GM10248 (cell line): ENCODE data around the gene ANKRD24.
"Not testable (repeated sequence)": the region's sequence is repeated elsewhere in the genome, so short reads cannot be mapped to it uniquely, and the experiment has no call there.

Experiments used
- CTCF ChIA-PET: fragments of 300-600 bp; sonication (Branson Sonifier 250); formaldehyde crosslinking; extraction: SDS; loops from one replicate; lab custom pipeline; 2021; ENCODE audit warnings: antibody characterized with exemption; lab: Yijun Ruan, JAX
- POLR2A ChIA-PET: fragments of 350-650 bp; sonication (Branson Sonifier 250); formaldehyde crosslinking; extraction: SDS; loops from one replicate; lab custom pipeline; 2020; ENCODE audit warnings: antibody characterized with exemption; lab: Yijun Ruan, JAX
- DNase-seq: peaks from one replicate; pipeline ENCODE4 v3.0.0; 2012; ENCODE audit errors: extremely low spot score
- TF ChIP-seq, protein P1 (sequence below): IDR thresholded peaks from 2 replicates; pipeline ENCODE4 v1.5.1; 2012; ENCODE audit warnings: mild to moderate bottlenecking, low read depth; ENCODE audit errors: extremely low read depth, missing control alignments, control extremely low read depth

The ANKRD24 gene

DNA sequence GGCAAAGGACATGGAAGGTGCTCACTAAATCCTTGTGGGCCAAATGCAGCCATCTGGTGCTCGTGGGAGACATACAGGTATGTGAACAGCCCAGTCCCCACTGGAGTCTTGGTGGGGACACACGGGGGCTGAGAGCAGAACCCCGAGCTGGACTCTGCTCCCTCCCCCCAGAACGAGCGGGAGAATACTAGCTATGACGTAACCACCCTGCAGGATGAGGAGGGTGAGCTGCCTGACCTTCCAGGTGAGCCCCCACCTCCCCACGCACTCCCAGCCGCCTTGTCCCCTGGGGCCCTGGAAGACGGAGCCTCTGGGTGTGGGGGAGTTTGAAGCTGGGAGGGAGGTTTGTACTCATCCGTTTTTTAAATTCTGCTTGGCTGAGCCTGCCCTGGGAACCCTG is 33.3 kb downstream of the ANKRD24 start:
- no peak for DNase-seq
- ChIA-PET CTCF (interaction anchor here (0.6 to 1.5 kb wide), 2 partner anchors 9 to 15 kb away, joined by 3 to 6 read pairs; no protein-coding TSS in a partner anchor), POLR2A (no interaction called here)
- TF ChIP-seq, protein P1, sequence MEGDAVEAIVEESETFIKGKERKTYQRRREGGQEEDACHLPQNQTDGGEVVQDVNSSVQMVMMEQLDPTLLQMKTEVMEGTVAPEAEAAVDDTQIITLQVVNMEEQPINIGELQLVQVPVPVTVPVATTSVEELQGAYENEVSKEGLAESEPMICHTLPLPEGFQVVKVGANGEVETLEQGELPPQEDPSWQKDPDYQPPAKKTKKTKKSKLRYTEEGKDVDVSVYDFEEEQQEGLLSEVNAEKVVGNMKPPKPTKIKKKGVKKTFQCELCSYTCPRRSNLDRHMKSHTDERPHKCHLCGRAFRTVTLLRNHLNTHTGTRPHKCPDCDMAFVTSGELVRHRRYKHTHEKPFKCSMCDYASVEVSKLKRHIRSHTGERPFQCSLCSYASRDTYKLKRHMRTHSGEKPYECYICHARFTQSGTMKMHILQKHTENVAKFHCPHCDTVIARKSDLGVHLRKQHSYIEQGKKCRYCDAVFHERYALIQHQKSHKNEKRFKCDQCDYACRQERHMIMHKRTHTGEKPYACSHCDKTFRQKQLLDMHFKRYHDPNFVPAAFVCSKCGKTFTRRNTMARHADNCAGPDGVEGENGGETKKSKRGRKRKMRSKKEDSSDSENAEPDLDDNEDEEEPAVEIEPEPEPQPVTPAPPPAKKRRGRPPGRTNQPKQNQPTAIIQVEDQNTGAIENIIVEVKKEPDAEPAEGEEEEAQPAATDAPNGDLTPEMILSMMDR, result no peak

DNA sequence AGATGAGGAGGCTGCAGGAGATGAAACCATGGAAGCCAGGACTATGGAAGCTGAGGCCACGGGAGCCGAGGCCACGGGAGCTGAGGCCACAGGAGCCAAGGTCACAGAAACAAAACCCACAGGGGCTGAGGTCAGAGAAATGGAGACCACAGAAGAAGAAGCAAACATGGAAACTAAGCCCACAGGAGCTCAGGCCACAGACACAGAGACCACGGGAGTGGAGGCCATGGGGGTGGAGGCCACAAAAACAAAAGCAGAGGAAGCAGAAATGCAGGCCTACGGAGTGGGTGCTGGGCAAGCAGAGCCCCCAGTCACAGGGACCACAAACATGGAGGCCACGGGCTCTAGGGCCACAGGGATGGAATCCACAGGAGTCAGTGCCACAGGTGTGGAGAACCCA is 34.4 kb downstream of the ANKRD24 start:
- no peak for DNase-seq
- TF ChIP-seq, protein P1, result no peak
- ChIA-PET POLR2A (no interaction called here), CTCF (interaction anchor here (2.8 to 7.1 kb wide), 2 partner anchors 9 to 12 kb away, joined by 10 to 47 read pairs; no protein-coding TSS in a partner anchor)

DNA sequence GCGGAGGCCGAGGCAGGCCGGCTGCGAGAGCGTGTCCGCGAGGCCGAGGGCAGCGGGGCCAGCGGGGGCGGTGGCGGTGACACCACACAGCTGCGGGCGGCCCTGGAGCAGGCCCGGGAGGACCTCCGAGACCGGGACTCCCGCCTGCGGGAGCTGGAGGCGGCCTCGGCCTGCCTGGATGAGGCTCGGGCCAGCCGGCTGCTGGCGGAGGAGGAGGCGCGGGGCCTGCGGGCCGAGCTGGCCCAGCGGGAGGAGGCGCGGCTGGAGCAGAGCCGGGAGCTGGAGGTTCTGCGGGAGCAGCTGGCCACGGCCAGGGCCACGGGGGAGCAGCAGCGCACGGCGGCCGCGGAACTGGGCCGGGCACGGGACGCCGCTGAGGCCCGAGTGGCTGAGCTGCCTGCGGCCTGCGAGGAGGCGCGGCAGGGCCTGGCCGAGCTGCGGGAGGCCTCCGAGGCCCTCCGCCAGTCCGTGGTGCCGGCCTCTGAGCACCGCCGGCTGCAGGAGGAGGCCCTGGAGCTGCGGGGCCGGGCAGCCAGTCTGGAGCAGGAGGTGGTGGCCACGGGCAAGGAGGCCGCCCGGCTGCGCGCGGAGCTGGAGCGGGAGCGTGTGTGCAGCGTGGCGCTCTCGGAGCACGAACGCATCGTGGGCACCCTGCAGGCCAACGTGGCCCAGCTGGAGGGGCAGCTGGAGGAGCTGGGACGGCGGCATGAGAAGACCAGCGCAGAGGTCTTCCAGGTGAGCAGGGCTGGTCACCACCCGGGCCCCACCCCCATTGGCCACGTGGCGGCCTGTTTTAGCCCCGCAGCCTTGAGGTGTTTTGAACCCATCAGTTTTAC is 35.2 kb downstream of the ANKRD24 start:
- CTCF ChIA-PET, result interaction anchor here (2.8 to 7.1 kb wide), 2 partner anchors 10 to 13 kb away, joined by 10 to 47 read pairs; no protein-coding TSS in a partner anchor
- TF ChIP-seq, protein P1, result no peak
- DNase-seq, result no peak
- POLR2A ChIA-PET, result no interaction called here

DNA sequence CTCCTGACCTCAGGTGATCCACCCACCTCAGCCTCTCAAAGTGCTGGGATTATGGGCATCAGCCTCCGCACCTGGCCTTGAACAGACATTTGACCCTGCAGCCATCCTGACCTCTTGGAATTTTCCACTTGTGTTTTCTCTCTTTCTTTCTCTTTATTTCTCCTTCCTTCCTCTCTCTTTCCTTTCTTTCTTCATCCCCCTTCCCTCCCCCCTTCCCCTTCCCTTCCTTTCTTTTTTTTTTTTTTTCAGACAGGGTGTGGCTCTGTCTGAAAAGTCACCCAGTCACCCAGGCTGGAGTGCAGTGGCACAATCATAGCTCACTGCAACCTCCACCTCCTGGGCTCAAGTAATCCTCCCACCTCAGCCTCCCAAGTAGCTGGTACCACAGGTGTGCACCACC is 36.0 kb downstream of the ANKRD24 start:
- CTCF ChIA-PET, result interaction anchor here (1.1 to 7.1 kb wide), 3 partner anchors 10 to 396 kb away, joined by 3 to 47 read pairs (median 10); no protein-coding TSS in a partner anchor
- DNase-seq, POLR2A ChIA-PET: not testable (repeated sequence)

DNA sequence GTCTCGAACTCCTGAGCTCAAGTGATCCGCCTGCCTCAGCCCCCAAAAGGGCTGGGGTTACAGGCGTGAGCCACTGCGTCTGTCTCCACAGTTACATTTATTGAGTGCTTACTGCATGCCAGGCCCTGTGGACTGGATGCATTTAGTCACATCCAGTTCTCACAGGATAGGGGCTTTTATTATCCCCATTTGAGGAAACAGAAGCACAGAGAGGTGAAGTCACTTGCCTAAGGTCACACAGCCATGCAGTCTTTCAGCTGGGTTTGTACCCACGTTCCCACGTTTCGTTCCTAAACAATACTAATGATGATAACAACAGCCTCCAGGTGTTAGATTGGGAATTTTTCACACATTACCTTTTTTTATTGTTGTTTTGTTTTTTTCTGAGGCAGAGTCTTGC is 37.7 kb downstream of the ANKRD24 start:
- TF ChIP-seq, protein P1, result no peak
- ChIA-PET POLR2A (no interaction called here), CTCF (interaction anchor here (1.0 to 7.1 kb wide), 6 partner anchors 10 to 232 kb away, joined by 3 to 47 read pairs (median 6); partner anchors contain the start of gene EBI3)
- no peak for DNase-seq

DNA sequence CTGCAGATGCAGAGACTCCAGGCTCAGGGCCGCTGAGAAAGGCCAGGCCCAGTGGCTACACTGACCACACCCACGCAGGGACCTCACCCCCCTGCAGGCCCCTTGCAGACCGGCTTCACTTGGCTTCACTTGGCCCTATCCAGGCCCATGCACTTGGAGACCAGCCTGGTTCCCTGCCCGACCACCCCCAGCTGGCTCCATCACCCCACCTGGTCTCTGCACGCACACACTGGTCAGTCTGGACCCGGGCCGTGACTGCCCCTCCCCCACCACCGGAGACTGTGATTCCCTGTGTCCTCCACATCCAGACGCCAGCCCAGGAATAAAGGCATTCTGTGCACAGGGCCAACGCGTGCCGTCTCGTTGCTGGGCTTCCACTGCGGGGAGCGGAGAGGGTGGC is 42.0 kb downstream of the ANKRD24 start:
- POLR2A ChIA-PET, result interaction anchor here (0.7 kb wide), 1 partner anchor 110 kb away, joined by 8 read pairs; no protein-coding TSS in a partner anchor
- DNase-seq, result no peak
- CTCF ChIA-PET, result no interaction called here
- TF ChIP-seq, protein P1, result no peak

DNA sequence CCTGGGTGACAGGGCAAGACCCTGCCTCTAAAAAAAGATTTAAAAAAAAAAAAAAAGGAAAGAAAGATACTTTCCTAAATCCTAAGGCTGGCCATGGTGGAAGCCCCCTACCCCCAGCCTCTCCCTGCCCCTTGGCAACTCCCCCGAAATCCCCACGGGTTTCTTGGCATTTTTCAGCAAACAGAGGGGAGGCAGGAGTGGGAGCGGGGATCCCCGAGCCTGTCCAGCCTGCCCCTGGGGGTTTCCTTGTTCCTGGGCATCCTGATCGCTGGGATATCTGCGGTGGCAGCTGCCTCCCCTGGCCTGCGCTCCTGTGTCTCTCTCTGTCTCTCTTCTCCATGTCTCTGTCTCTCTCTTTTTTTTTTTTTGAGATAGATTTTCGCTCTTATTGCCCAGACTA is 43.4 kb downstream of the ANKRD24 start:
- ChIA-PET POLR2A (no interaction called here), CTCF (interaction anchor here (1.0 kb wide), 1 partner anchor 127 kb away, joined by 3 read pairs; no protein-coding TSS in a partner anchor)
- TF ChIP-seq, protein P1, result no peak
- DNase-seq, result no peak
